ENCODE measurements around the gene LCN2.

GRCh38 chr9:128124873-128125579, 24.2 kb upstream of the LCN2 start:
- TF ChIP-seq GATA3 (IDR thresholded peaks at IDR 0.05; ENCODE audit: low read depth, low read length) (no peak), GATA2 (IDR thresholded peaks at IDR 0.05; ENCODE audit: low read depth, low read length) (no peak)

Measured in SH-SY5Y (cell line).